H1 (cell line): ENCODE measurements around the gene KCNE3. TPM values are rescaled to one million over a fixed set of nuclear protein-coding genes. Genes with fewer than 3 reads are reported as not detected.

ENCODE experiments used
- polyA plus RNA-seq, 7 experiments: library from polyadenylated mRNA; depleted of rRNA in 3 of 7; stranded (reverse) in 5 of 7; unstranded in 2 of 7; fragments of >200 nt in 5 of 7; fragments of 200-250 nt in 2 of 7; gene quantifications; 1 replicate in 5 of 7; 2 replicates in 1 of 7; 4 replicates in 1 of 7; pipeline versions ENCODE4 v1.2.1 to v1.2.3, GENCODE V29; 2011 to 2013; ENCODE audit warnings: missing spikeins in 2 of 7, mixed read lengths in 2 of 7
- total RNA-seq: library from RNA; stranded (reverse); fragmentation: NEBNext Ultra II Directional; extraction: Animal tissue kit (Norgen Biotek cat#: 25700); gene quantifications from 2 replicates; pipeline ENCODE4 v1.2.1, GENCODE V29; 2021
- TF ChIP-seq, protein P1 (sequence below): fragments of 300-600 bp; sonication (generic); IDR thresholded peaks from 2 replicates; pipeline ENCODE4 v1.7.1; 2012; ENCODE audit warnings: low read length, moderate library complexity, mild to moderate bottlenecking, inconsistent platforms; ENCODE audit not compliant: insufficient replicate concordance
- TF ChIP-seq, protein P2 (sequence below): IDR thresholded peaks from 2 replicates; pipeline ENCODE4 v1.6.1; 2012; ENCODE audit warnings: low read length, inconsistent platforms

KCNE3 gene
- total and polyA plus RNA-seq, 2 of the 8 experiments (the other 6 are each of a cell fraction or from before 2014, with no cell fraction given) = 1.9 to 3.5 TPM

DNA sequence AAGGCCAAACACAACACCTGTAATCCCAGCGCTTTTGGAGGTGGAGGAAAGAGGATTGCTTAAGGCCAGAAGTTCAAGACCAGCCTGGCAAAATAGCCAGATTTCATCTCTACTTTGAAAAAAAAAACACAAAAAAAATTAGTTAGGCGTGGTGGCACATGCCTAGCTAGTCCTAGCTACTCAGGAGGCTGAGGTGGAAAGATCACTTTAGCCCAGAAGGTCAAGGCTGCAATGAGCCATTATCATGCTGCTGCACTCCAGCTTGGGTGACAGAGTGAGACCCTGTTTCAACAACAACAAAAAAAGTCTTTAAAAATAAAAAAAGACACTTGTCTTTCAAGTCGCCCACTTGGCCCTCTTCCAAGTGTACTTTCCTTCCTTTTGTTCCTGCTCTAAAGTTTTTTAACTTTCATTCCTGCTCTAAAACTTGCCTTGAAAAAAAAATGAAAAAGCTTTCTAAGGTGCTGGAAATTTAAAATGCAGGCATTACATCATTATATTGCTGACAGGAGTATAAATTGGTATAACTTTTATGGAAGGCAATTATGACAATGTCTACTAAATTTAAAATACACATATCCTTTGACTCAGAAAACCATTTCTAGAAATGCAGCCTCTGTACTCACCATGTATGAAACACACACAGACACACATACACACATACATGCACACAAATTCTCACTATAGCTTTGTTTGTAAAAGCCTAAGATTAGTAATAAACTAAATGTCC lies 13.5 kb upstream of the KCNE3 start (continued):
- TF ChIP-seq, protein P1, sequence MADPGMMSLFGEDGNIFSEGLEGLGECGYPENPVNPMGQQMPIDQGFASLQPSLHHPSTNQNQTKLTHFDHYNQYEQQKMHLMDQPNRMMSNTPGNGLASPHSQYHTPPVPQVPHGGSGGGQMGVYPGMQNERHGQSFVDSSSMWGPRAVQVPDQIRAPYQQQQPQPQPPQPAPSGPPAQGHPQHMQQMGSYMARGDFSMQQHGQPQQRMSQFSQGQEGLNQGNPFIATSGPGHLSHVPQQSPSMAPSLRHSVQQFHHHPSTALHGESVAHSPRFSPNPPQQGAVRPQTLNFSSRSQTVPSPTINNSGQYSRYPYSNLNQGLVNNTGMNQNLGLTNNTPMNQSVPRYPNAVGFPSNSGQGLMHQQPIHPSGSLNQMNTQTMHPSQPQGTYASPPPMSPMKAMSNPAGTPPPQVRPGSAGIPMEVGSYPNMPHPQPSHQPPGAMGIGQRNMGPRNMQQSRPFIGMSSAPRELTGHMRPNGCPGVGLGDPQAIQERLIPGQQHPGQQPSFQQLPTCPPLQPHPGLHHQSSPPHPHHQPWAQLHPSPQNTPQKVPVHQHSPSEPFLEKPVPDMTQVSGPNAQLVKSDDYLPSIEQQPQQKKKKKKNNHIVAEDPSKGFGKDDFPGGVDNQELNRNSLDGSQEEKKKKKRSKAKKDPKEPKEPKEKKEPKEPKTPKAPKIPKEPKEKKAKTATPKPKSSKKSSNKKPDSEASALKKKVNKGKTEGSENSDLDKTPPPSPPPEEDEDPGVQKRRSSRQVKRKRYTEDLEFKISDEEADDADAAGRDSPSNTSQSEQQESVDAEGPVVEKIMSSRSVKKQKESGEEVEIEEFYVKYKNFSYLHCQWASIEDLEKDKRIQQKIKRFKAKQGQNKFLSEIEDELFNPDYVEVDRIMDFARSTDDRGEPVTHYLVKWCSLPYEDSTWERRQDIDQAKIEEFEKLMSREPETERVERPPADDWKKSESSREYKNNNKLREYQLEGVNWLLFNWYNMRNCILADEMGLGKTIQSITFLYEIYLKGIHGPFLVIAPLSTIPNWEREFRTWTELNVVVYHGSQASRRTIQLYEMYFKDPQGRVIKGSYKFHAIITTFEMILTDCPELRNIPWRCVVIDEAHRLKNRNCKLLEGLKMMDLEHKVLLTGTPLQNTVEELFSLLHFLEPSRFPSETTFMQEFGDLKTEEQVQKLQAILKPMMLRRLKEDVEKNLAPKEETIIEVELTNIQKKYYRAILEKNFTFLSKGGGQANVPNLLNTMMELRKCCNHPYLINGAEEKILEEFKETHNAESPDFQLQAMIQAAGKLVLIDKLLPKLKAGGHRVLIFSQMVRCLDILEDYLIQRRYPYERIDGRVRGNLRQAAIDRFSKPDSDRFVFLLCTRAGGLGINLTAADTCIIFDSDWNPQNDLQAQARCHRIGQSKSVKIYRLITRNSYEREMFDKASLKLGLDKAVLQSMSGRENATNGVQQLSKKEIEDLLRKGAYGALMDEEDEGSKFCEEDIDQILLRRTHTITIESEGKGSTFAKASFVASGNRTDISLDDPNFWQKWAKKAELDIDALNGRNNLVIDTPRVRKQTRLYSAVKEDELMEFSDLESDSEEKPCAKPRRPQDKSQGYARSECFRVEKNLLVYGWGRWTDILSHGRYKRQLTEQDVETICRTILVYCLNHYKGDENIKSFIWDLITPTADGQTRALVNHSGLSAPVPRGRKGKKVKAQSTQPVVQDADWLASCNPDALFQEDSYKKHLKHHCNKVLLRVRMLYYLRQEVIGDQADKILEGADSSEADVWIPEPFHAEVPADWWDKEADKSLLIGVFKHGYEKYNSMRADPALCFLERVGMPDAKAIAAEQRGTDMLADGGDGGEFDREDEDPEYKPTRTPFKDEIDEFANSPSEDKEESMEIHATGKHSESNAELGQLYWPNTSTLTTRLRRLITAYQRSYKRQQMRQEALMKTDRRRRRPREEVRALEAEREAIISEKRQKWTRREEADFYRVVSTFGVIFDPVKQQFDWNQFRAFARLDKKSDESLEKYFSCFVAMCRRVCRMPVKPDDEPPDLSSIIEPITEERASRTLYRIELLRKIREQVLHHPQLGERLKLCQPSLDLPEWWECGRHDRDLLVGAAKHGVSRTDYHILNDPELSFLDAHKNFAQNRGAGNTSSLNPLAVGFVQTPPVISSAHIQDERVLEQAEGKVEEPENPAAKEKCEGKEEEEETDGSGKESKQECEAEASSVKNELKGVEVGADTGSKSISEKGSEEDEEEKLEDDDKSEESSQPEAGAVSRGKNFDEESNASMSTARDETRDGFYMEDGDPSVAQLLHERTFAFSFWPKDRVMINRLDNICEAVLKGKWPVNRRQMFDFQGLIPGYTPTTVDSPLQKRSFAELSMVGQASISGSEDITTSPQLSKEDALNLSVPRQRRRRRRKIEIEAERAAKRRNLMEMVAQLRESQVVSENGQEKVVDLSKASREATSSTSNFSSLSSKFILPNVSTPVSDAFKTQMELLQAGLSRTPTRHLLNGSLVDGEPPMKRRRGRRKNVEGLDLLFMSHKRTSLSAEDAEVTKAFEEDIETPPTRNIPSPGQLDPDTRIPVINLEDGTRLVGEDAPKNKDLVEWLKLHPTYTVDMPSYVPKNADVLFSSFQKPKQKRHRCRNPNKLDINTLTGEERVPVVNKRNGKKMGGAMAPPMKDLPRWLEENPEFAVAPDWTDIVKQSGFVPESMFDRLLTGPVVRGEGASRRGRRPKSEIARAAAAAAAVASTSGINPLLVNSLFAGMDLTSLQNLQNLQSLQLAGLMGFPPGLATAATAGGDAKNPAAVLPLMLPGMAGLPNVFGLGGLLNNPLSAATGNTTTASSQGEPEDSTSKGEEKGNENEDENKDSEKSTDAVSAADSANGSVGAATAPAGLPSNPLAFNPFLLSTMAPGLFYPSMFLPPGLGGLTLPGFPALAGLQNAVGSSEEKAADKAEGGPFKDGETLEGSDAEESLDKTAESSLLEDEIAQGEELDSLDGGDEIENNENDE = no peak
- TF ChIP-seq, protein P2, sequence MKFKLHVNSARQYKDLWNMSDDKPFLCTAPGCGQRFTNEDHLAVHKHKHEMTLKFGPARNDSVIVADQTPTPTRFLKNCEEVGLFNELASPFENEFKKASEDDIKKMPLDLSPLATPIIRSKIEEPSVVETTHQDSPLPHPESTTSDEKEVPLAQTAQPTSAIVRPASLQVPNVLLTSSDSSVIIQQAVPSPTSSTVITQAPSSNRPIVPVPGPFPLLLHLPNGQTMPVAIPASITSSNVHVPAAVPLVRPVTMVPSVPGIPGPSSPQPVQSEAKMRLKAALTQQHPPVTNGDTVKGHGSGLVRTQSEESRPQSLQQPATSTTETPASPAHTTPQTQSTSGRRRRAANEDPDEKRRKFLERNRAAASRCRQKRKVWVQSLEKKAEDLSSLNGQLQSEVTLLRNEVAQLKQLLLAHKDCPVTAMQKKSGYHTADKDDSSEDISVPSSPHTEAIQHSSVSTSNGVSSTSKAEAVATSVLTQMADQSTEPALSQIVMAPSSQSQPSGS = no peak
